Erythroblast (primary cell): ENCODE data around the gene MAPK1.
A peak's percentile ranks its signal among the peaks of the same experiment; 100 is the strongest.
"Not testable (repeated sequence)": the region's sequence is repeated elsewhere in the genome, so short reads cannot be mapped to it uniquely, and the experiment has no call there.

ENCODE experiments used
- DNase-seq, 2 experiments: peaks; one replicate each; lab custom pipeline; 2025; lab: John Stamatoyannopoulos, UW
- GATA1 ChIP-seq: IDR thresholded peaks from 2 replicates; pipeline ENCODE4 v1.6.1; 2011; ENCODE audit warnings: low read depth, mild to moderate bottlenecking, control low read depth, low read length, moderate library complexity
- POLR2A ChIP-seq: IDR thresholded peaks from 2 replicates; pipeline ENCODE4 v1.6.1; 2011; ENCODE audit warnings: mild to moderate bottlenecking, low read length

MAPK1 gene

GRCh38 chr22:21867528-21868266 is at the start of gene MAPK1:
MAPK1 (minus strand) TSS chr22:21867645; CDS start chr22:21867440, 205 bp downstream.
- no peak for TF ChIP-seq GATA1
- TF ChIP-seq POLR2A, result peak; percentile 58
- peak; percentile 96 to 98 for DNase-seq

- no peak for TF ChIP-seq GATA1
- no peak for TF ChIP-seq POLR2A
- DNase-seq, result no peak
These were observed 49.0 kb upstream of the MAPK1 start for GRCh38 chr22:21916309-21916918.

- no peak for TF ChIP-seq GATA1
- no peak for TF ChIP-seq POLR2A
- no peak for DNase-seq
These were observed 48.3 kb upstream of the MAPK1 start for GRCh38 chr22:21915624-21916308.

GRCh38 chr22:21914033-21914642 is 46.7 kb upstream of the MAPK1 start:
- not testable (repeated sequence) for DNase-seq

GRCh38 chr22:21910367-21910766 is 42.9 kb upstream of the MAPK1 start:
- DNase-seq, result not testable (repeated sequence)

- no peak for DNase-seq
- TF ChIP-seq POLR2A (no peak), GATA1 (no peak)
These were observed 42.4 kb upstream of the MAPK1 start for GRCh38 chr22:21909871-21910270.

GRCh38 chr22:21907638-21908522 is 40.4 kb upstream of the MAPK1 start:
- no peak for DNase-seq
- no peak for TF ChIP-seq GATA1
- TF ChIP-seq POLR2A, result no peak

- DNase-seq, result not testable (repeated sequence)
These were observed 37.8 kb upstream of the MAPK1 start for GRCh38 chr22:21905234-21905633.

- no peak for TF ChIP-seq GATA1
- no peak for TF ChIP-seq POLR2A
- DNase-seq, result no peak
These were observed 36.9 kb upstream of the MAPK1 start for GRCh38 chr22:21904250-21904789.

GRCh38 chr22:21903283-21903682 is 35.8 kb upstream of the MAPK1 start:
- DNase-seq, result no peak
- no peak for TF ChIP-seq POLR2A
- TF ChIP-seq GATA1, result no peak

- no peak for DNase-seq
- no peak for TF ChIP-seq POLR2A
- TF ChIP-seq GATA1, result no peak
These were observed 35.0 kb upstream of the MAPK1 start for GRCh38 chr22:21902296-21903087.

- DNase-seq, result no peak
These were observed 31.0 kb upstream of the MAPK1 start for GRCh38 chr22:21898354-21898896.

More at GRCh38 chr22:21898354-21898896, 31.0 kb upstream of the MAPK1 start:
- TF ChIP-seq POLR2A, result no peak
- TF ChIP-seq GATA1, result no peak
